Measurements from ENCODE around the gene NTN3.

The NTN3 gene

GRCh38 chr16:2511128-2511800, 40.2 kb downstream of the NTN3 start:
- no peak for TF ChIP-seq CTCF (IDR thresholded peaks at IDR 0.05; ENCODE audit: poor library complexity, severe bottlenecking)
- Histone ChIP-seq H3K9me3 (ENCODE audit: severe bottlenecking) (no peaks in the 10 kb centered on the region), H3K4me1 (ENCODE audit: insufficient read depth, poor library complexity, severe bottlenecking) (peaks cover 6% of the 10 kb centered on the region), H3K36me3 (ENCODE audit: low read depth) (no peaks in the 10 kb centered on the region), H3K4me3 (ENCODE audit: severe bottlenecking) (no peak overlapping the region), H3K27ac (ENCODE audit: poor library complexity, severe bottlenecking) (no peak overlapping the region), H3K27me3 (ENCODE audit: insufficient read depth, poor library complexity, severe bottlenecking) (no peaks in the 10 kb centered on the region)
- no peak for ATAC-seq (ENCODE audit: low read depth)
- DNase-seq (ENCODE audit: low spot score) = no peak

- ATAC-seq (ENCODE audit: low read depth) (no peak), DNase-seq (ENCODE audit: low spot score) (no peak)
- H3K4me3 ChIP-seq (ENCODE audit: severe bottlenecking) = no peak overlapping the region
- H3K9me3 ChIP-seq (ENCODE audit: severe bottlenecking) = no peaks in the 10 kb centered on the region
- no peaks in the 10 kb centered on the region for H3K27me3 ChIP-seq (ENCODE audit: insufficient read depth, poor library complexity, severe bottlenecking)
- no peak overlapping the region for H3K27ac ChIP-seq (ENCODE audit: poor library complexity, severe bottlenecking)
- no peaks in the 10 kb centered on the region for H3K36me3 ChIP-seq (ENCODE audit: low read depth)
- H3K4me1 ChIP-seq (ENCODE audit: insufficient read depth, poor library complexity, severe bottlenecking) = peaks cover 15% of the 10 kb centered on the region
- TF ChIP-seq CTCF (IDR thresholded peaks at IDR 0.05; ENCODE audit: poor library complexity, severe bottlenecking) = no peak
These were observed 41.1 kb downstream of the NTN3 start for GRCh38 chr16:2511996-2512734.

- no peaks in the 10 kb centered on the region for H3K27me3 ChIP-seq (ENCODE audit: insufficient read depth, poor library complexity, severe bottlenecking)
These were observed 41.8 kb downstream of the NTN3 start for GRCh38 chr16:2512735-2513404.

GRCh38 chr16:2513405-2514332, 42.6 kb downstream of the NTN3 start, which contains the start of gene ATP6V0C:
ATP6V0C (plus strand) TSS chr16:2513952; CDS start chr16:2514104, 152 bp downstream.
- no peak for DNase-seq (ENCODE audit: low spot score)
- Histone ChIP-seq H3K4me1 (ENCODE audit: insufficient read depth, poor library complexity, severe bottlenecking) (peaks cover 17% of the 10 kb centered on the region), H3K36me3 (ENCODE audit: low read depth) (no peaks in the 10 kb centered on the region)

More at GRCh38 chr16:2512735-2513404, 41.8 kb downstream of the NTN3 start:
- Histone ChIP-seq H3K4me3 (ENCODE audit: severe bottlenecking) (peak overlapping the region; percentile 92), H3K27ac (ENCODE audit: poor library complexity, severe bottlenecking) (no peak overlapping the region), H3K9me3 (ENCODE audit: severe bottlenecking) (no peaks in the 10 kb centered on the region), H3K4me1 (ENCODE audit: insufficient read depth, poor library complexity, severe bottlenecking) (peaks cover 17% of the 10 kb centered on the region), H3K36me3 (ENCODE audit: low read depth) (no peaks in the 10 kb centered on the region)
- ATAC-seq (ENCODE audit: low read depth) (no peak), DNase-seq (ENCODE audit: low spot score) (no peak)
- no peak for TF ChIP-seq CTCF (IDR thresholded peaks at IDR 0.05; ENCODE audit: poor library complexity, severe bottlenecking)

More at GRCh38 chr16:2513405-2514332, 42.6 kb downstream of the NTN3 start, which contains the start of gene ATP6V0C:
- H3K4me3 ChIP-seq (ENCODE audit: severe bottlenecking) = peak within 1 kb of the TSS; percentile 92
- H3K9me3 ChIP-seq (ENCODE audit: severe bottlenecking) = no peaks in the 10 kb centered on the region
- H3K27ac ChIP-seq (ENCODE audit: poor library complexity, severe bottlenecking) = peak within 1 kb of the TSS; percentile 82
- TF ChIP-seq CTCF (IDR thresholded peaks at IDR 0.05; ENCODE audit: poor library complexity, severe bottlenecking) = no peak
- peak; percentile 79 for ATAC-seq (ENCODE audit: low read depth)
- no peaks in the 10 kb centered on the region for H3K27me3 ChIP-seq (ENCODE audit: insufficient read depth, poor library complexity, severe bottlenecking)

All from RWPE2 (cell line).